NCI-H1436 treated with DMSO at 0.1 percent for 48 hours (cell line): ENCODE results near the gene MAPK6.
"Not testable (repeated sequence)": the region's sequence is repeated elsewhere in the genome, so short reads cannot be mapped to it uniquely, and the experiment has no call there.

ENCODE experiments used
- DNase-seq: peaks from one replicate; lab custom pipeline; 2025; lab: John Stamatoyannopoulos, UW

MAPK6 gene

DNA sequence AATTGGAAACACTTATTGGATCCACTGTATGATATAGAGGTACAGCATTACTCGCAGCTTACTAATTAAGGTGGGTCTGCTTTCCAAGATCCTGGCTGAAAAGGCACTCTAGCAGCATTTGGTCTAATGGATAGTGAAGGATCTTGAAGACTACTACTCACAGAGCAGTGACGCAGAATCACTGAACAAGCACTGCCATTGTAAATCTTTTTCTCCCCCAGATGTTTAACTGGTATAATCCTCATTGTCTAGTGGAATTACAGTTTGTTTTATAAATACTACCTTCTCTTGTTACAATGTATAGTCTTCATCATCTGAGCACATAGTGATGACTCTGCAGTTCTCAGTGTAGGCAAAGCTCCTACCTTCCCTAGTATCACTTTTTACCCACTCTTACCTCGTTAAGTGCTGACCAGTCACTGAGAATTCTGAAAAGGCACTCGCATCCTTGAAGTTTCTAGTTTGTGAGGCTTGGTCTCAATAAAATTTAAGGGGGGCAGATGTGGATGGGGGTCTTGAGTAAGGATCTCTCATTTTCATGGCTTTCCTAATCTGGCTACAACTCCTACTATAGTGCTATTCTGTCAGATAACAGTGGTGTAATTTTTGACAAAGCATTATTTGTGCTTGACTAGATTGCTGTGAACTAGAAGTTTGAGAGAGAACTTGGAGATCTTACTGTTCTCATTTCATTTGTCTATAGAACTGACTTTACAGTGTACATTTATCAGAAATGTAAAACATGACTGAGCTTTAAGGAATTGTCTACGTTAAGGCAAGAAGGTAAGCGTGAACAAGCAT lies 23.2 kb downstream of the MAPK6 start:
- DNase-seq: no peak

DNA sequence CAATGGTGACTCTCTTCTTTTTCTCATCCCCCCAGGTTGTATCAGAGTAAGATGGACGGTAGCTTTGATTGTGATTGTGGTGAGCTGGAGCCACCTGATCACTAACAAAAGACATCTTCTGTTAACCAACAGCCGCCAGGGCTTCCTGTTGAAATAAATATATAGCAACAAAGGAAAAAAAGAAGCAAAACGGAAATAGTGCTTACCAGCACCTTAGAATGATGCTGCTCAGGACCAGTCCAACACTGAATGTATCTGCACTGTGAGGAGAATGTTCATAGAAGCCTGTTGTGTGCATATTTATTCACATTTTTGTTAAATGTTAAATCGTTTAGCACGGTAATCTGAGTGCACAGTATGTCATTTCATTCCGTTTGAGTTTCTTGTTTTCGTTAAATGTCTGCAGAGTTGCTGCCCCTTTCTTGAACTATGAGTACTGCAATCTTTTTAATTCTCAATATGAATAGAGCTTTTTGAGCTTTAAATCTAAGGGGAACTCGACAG lies 26.8 kb downstream of the MAPK6 start:
- not testable (repeated sequence) for DNase-seq

DNA sequence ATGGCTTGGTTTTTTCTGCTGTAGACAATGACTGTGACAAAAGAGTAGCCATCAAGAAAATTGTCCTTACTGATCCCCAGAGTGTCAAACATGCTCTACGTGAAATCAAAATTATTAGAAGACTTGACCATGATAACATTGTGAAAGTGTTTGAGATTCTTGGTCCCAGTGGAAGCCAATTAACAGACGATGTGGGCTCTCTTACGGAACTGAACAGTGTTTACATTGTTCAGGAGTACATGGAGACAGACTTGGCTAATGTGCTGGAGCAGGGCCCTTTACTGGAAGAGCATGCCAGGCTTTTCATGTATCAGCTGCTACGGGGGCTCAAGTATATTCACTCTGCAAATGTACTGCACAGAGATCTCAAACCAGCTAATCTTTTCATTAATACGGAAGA lies 27.5 kb downstream of the MAPK6 start:
- DNase-seq: not testable (repeated sequence)

GRCh38 chr15:52050416-52050815 lies 31.4 kb downstream of the MAPK6 start:
- DNase-seq: no peak

- DNase-seq: no peak
Measured at GRCh38 chr15:52052066-52052935, 33.3 kb downstream of the MAPK6 start.

- DNase-seq: no peak
Measured at GRCh38 chr15:52054381-52054780, 35.4 kb downstream of the MAPK6 start.

DNA sequence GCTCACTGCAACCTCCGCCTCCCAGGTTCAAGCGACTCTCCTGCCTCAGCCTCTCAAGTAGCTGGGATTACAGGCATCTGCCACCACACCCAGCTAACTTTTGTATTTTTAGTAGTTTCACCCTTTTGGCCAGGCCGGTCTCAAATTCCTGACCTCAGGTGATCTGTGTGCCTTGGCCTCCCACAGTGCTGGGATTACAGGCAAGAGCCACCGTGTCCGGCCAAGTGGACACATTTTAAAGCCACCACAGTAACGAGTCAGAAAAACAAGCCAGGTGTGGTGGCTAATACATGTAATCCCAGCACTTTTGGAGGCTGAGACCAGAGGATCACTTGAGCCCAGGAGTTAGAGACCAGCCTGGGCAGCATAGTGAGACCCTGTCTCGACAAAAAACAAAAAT lies 35.8 kb downstream of the MAPK6 start:
- DNase-seq: not testable (repeated sequence)

GRCh38 chr15:52056001-52056400 lies 37.0 kb downstream of the MAPK6 start:
- DNase-seq: no peak

DNA sequence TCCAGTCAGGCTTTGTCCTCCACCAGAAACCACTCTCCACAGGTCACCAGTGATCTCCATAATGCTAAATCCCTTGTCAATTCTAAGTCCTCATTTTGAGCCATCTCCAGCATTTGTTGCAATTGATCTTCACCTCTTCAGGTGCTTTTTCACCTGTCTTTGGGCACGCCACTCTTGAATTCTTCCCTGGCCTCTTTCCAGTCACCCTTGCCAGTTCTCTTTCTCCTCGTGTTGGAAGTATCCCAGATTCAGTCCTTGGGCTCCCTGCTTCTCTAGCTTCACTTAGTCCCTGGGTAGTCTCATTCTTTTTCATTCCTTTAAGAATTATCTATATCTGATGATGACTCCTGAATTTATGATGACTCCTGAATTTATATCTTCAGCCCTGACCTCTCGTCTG lies 37.5 kb downstream of the MAPK6 start:
- DNase-seq: no peak

- DNase-seq: no peak
Measured at GRCh38 chr15:52057996-52058395, 39.0 kb downstream of the MAPK6 start.

DNA sequence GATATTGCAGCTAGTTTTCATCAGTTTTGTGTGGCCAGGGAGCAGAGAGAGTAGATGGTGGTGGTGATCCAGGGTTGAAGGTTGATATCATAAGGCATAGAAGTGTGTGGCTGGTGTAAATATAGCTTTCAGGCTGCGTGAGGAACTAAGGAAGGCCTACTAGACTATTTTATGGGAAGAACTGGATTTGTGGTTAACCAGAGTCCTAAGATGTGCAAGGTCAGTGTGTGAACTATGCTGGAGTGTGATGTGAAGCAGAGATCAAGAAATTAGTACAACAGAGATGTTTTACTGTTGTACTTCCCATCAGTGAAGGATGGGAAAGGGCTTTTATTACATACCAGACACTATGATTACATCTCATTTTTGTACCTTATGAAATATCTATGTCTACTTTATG lies 41.5 kb downstream of the MAPK6 start:
- no peak for DNase-seq

DNA sequence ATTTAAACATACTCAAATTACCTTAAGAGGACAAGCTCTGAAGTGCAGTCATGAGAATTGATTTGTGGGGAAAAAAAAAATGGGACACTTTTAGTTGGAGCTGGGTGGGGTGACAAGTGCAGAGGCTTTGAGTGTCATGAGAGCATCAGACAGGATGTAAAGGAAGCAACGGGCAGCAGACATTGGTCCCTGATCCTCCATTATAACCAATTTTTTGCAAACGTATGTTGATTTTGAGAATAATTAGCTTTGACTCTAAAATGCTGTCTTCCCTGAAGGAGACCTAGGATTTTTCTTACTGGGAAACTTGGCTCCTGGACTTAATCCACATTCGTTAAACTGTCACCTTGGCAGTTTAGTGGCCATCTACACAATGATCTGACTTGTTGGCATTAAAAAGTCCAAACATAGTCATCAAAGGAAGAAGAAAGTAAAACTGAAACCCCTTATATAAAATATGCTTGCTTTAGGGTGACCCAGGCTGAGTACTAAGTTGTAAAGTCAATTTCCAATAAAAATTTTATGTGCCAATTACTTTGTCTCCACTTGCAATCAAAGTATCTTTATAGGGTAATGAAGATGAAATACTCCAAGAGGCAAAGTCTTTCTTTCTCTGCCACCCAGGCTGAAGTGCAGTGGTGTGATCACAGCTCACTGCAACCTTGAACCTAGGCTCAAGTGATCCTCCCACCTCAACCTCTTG lies 48.0 kb downstream of the MAPK6 start:
- no peak for DNase-seq

DNA sequence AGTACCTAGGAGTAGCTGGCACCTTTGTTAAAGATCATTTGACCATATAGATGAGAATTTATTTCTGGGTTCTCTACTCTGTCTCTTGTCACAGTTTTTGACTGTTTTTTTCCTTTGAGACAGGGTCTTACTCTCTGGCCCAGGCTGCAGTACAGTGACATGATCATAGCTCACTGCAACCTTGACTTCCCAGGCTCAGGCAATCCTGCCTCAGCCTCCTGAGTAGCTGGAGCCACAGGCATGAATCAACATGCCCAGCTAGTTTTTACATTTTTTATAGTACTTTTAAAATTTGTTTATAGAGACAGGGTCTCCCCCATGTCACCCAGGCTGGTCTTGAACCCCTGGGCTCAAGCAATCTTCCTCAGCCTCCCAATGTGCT lies 48.5 kb downstream of the MAPK6 start:
- no peak for DNase-seq

DNA sequence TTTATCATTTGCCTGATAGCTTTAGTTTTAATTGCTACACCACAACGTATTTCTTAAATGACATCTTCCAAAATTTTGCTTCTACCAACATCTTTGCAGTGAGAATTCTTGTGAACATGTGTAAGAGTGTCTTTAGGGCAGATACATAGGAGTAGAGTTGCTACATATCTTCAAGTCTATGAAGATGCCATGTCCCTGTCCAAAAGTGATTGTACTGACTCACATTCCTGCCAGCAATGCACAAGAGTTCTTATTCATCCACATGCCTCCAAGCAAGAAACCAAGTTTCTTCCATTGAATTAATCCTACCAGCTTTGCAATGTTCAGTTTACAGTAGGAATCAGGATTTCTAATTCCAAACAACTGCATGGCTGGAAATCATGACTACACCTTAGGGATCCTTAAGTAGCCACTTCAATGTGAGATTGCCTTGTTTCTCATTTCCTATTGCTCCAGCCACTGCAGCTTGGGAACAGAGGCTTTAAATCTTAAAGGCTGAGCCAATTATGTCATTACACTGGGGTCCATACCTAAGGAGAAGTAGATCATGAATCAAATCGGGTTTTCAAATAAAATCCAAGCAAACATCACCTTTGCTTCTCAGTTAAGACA lies 49.1 kb downstream of the MAPK6 start:
- DNase-seq: no peak

- no peak for DNase-seq
Measured at GRCh38 chr15:52069559-52069958, 50.5 kb downstream of the MAPK6 start.

DNA sequence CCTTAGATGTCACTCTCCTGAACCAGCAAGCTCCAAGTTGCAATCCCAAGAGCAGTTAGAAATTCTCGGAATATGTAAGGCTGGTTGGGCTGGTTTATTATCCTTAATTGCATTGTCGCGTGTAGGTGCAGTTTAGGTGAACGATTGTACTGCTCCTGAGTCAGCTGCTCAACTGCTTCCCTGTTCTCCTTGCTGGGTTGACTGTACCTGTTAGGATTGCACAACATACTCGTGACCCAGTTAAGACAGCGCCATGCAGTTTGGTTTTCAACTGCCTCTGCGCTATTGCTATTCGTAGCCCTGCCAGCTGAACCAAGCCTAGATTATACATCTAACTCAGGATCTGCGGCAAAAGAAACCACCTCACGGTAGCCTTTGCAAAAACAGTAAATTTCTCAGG lies 52.6 kb downstream of the MAPK6 start:
- no peak for DNase-seq

DNA sequence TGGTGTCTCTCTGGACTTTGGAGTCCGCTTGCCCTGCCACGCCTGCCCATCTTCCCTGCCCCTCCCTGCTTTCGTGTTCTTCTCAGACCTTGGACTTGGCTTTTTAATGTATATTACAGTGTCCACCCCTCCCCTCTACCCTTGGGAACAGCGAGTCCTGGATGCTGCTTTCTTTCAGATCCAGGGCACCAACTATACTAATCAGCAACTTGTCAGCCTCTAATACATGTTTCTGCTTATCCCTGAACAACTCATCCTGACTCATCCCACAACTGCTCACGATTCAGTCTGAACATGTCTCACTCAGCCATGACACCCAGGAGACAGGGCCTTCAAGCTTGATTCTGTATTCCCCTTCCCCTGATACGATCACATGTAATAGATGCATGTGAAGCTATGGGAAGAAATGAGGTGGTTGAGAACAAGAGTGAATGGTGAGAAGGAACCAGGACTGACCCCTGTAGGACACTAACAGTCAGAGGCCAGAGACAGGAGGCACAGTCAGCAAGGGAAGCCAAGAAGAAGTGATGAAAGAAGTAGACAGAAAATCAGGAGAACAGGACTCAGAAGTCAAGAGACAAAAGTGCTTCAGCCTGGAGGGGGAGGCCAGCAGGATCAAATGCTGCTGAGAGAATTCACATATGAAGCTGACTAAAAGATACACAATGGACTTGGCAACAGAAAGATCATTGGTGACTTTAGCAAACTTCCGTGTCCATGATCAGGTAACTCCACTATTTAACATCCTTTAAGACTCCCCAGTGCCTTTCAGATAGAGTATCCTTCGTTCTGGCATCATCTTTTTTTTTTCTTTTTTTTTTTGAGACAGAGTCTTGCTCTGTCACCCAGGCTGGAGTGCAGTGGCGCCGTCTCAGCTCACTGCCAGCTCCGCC lies 58.1 kb downstream of the MAPK6 start:
- DNase-seq: no peak

GRCh38 chr15:52078197-52078875 lies 59.3 kb downstream of the MAPK6 start:
- DNase-seq: no peak

GRCh38 chr15:52078876-52079700 lies 60.1 kb downstream of the MAPK6 start:
- DNase-seq: no peak
